ENCODE results near the gene INCA1.

- TF ChIP-seq CTCF (IDR thresholded peaks at IDR 0.05) (no peak), POLR2A (IDR thresholded peaks at IDR 0.05) (no peak)
Observed at GRCh38 chr17:5044630-5045029, 47.3 kb upstream of the INCA1 start.
